SU-DHL-6 (cell line): Measurements from ENCODE around the gene CLIC1.

Experiments used
- H2AFZ ChIP-seq: fragments of 200-600 bp; sonication (generic); 2 replicates; pipeline ENCODE4 v1.6.1; 2014; ENCODE audit warnings: low read depth, mild to moderate bottlenecking, moderate library complexity, mixed read lengths, antibody characterized with exemption, low read length; ENCODE audit not compliant: severe bottlenecking
- H3F3A ChIP-seq: fragments of 200-600 bp; shearing (Covaris generic); 2 replicates; pipeline ENCODE4 v1.6.0; 2016; ENCODE audit warnings: antibody characterized with exemption, mild to moderate bottlenecking; ENCODE audit not compliant: insufficient read depth
- H3K27ac ChIP-seq: fragments of 200-600 bp; sonication (generic); 2 replicates; pipeline ENCODE4 v1.5.1; 2016; ENCODE audit warnings: low read depth, mild to moderate bottlenecking, low read length, moderate library complexity, mixed read lengths
- H3K27me3 ChIP-seq: fragments of 200-600 bp; sonication (generic), shearing (Covaris generic); 2 replicates; pipeline ENCODE4 v1.6.0; 2014; ENCODE audit warnings: mild to moderate bottlenecking, low read length
- H3K36me3 ChIP-seq: fragments of 200-600 bp; sonication (generic); 2 replicates; pipeline ENCODE4 v1.6.1; 2014; ENCODE audit warnings: mild to moderate bottlenecking, low read length, mixed read lengths
- H3K4me2 ChIP-seq: fragments of 300-600, 200-600 bp; shearing (Covaris generic), sonication (generic); 2 replicates; pipeline ENCODE4 v1.6.0; 2014; ENCODE audit warnings: low read length, low read depth, mild to moderate bottlenecking; ENCODE audit not compliant: poor library complexity, severe bottlenecking
- H3K4me3 ChIP-seq: fragments of 200-600 bp; sonication (generic); 2 replicates; pipeline ENCODE4 v1.5.1; 2014; ENCODE audit warnings: antibody characterized with exemption, low read length, mild to moderate bottlenecking, mixed read lengths; ENCODE audit not compliant: insufficient read depth, poor library complexity, severe bottlenecking
- H3K79me2 ChIP-seq: fragments of 200-600 bp; sonication (generic); 2 replicates; pipeline ENCODE4 v1.6.1; 2014; ENCODE audit warnings: mild to moderate bottlenecking, low read length, moderate library complexity; ENCODE audit not compliant: insufficient read depth
- H3K9ac ChIP-seq: fragments of 200-600 bp; sonication (generic); 2 replicates; pipeline ENCODE4 v1.7.0; 2014; ENCODE audit warnings: mild to moderate bottlenecking, low read length
- H3K9me2 ChIP-seq: fragments of 200-600 bp; sonication (generic); replicated peaks from 2 replicates; pipeline ENCODE4 v1.6.1; 2014; ENCODE audit warnings: low read length; ENCODE audit not compliant: insufficient read depth
- H3K9me3 ChIP-seq: fragments of 200-600 bp; sonication (generic); 2 replicates; pipeline ENCODE4 v1.6.1; 2014; ENCODE audit warnings: low read length, mixed read lengths; ENCODE audit not compliant: insufficient read depth
- H4K20me1 ChIP-seq: fragments of 200-600 bp; sonication (generic); 2 replicates; pipeline ENCODE4 v1.6.1; 2014; ENCODE audit warnings: low read depth, mild to moderate bottlenecking, antibody characterized with exemption, low read length, moderate library complexity, mixed read lengths
- EZH2phosphoT487 ChIP-seq: fragments of 200-600 bp; sonication (generic), shearing (Covaris generic); conservative IDR thresholded peaks from 2 replicates; pipeline ENCODE4 v1.6.1; 2018; ENCODE audit warnings: mild to moderate bottlenecking, antibody characterized with exemption, low read length, moderate library complexity, mixed read lengths
- TF ChIP-seq, protein P1 (sequence below): fragments of 200-600 bp; sonication (generic); IDR thresholded peaks from one replicate; pipeline ENCODE4 v1.5.1; 2017; ENCODE audit warnings: antibody characterized with exemption, mild to moderate bottlenecking, low read length, moderate library complexity; ENCODE audit not compliant: insufficient read depth, poor library complexity, severe bottlenecking

The CLIC1 gene

DNA sequence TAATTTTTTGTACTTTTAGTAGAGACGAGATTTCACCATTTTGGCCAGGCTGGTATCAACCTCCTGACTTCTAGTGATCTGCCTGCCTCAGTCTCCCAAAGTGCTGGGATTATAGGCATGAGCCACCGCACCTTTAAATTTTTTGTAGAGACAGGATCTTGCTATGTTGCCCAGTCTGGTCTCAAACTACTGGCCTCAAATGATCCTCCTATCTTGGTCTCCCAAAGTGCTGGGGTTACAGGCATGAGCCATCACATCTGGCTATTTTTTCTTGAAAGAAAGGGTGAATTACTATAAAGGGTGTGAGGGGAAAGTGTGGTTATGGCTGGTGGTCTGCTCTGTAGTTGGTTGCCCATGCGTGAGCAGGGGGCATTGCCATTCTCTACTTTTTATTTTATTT is 28.1 kb downstream of the CLIC1 start:
- Histone ChIP-seq H3F3A (peaks cover 6% of the 10 kb centered on the region), H3K27me3 (no peaks in the 10 kb centered on the region), H4K20me1 (no peaks in the 10 kb centered on the region), H3K9me3 (no peaks in the 10 kb centered on the region), H3K9ac (no peak overlapping the region), H3K9me2 (no peaks in the 10 kb centered on the region), H2AFZ (no peak overlapping the region), H3K79me2 (no peaks in the 10 kb centered on the region), H3K36me3 (no peaks in the 10 kb centered on the region), H3K4me3 (no peak overlapping the region), H3K4me2 (no peak overlapping the region), H3K27ac (no peak overlapping the region)
- no peak for TF ChIP-seq EZH2phosphoT487
- TF ChIP-seq, protein P1, sequence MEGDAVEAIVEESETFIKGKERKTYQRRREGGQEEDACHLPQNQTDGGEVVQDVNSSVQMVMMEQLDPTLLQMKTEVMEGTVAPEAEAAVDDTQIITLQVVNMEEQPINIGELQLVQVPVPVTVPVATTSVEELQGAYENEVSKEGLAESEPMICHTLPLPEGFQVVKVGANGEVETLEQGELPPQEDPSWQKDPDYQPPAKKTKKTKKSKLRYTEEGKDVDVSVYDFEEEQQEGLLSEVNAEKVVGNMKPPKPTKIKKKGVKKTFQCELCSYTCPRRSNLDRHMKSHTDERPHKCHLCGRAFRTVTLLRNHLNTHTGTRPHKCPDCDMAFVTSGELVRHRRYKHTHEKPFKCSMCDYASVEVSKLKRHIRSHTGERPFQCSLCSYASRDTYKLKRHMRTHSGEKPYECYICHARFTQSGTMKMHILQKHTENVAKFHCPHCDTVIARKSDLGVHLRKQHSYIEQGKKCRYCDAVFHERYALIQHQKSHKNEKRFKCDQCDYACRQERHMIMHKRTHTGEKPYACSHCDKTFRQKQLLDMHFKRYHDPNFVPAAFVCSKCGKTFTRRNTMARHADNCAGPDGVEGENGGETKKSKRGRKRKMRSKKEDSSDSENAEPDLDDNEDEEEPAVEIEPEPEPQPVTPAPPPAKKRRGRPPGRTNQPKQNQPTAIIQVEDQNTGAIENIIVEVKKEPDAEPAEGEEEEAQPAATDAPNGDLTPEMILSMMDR = no peak

DNA sequence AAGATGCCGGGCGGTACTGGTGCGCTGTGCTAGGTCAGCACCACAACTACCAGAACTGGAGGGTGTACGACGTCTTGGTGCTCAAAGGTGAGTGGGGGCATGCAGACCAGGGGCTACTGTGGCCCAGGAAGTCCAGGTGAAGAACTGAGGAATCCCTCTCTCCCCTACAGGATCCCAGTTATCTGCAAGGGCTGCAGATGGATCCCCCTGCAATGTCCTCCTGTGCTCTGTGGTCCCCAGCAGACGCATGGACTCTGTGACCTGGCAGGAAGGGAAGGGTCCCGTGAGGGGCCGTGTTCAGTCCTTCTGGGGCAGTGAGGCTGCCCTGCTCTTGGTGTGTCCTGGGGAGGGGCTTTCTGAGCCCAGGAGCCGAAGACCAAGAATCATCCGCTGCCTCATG is 28.6 kb downstream of the CLIC1 start:
- H3K36me3 ChIP-seq = no peaks in the 10 kb centered on the region
- peaks cover 6% of the 10 kb centered on the region for H3F3A ChIP-seq
- H3K79me2 ChIP-seq = peaks cover 2% of the 10 kb centered on the region
- H3K9me3 ChIP-seq = no peaks in the 10 kb centered on the region
- H4K20me1 ChIP-seq = no peaks in the 10 kb centered on the region
- TF ChIP-seq EZH2phosphoT487 = no peak
- TF ChIP-seq, protein P1 = no peak
- no peaks in the 10 kb centered on the region for H3K27me3 ChIP-seq
- H2AFZ ChIP-seq = no peak overlapping the region
- no peak overlapping the region for H3K9ac ChIP-seq
- no peak overlapping the region for H3K4me2 ChIP-seq
- H3K9me2 ChIP-seq = no peaks in the 10 kb centered on the region
- no peak overlapping the region for H3K27ac ChIP-seq
- H3K4me3 ChIP-seq = no peak overlapping the region

DNA sequence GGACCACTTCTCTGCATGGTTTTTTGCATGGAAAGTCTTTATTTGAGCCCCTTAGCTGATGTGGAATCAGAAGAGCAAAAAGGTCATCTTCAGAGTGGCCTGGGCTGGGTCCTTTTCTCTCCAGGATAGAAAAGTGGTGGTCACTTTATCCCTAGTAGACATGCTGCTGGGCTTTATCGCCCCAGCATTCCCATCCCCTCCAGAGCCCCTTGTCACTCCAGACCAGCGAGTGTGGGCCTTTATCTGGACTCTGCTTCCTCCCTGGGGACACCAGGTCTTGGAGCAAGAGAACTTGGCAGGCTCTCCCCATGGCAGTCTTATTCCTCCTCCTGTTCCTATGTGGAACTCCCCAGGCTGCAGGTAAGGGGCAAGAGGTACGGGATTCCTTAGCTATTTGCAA is 29.7 kb downstream of the CLIC1 start, which contains the start of gene LY6G6F:
TSS of gene LY6G6F (plus strand) at position 268 of the 400 bp plus-strand sequence. CDS start at position 309, 41 bp downstream.
- Histone ChIP-seq H3K9ac (no peak within 1 kb of the TSS), H2AFZ (no peak within 1 kb of the TSS), H3K27ac (no peak within 1 kb of the TSS), H3K9me2 (no peaks in the 10 kb centered on the region), H3F3A (peaks cover 6% of the 10 kb centered on the region), H3K27me3 (no peaks in the 10 kb centered on the region), H3K79me2 (peaks cover 13% of the 10 kb centered on the region), H4K20me1 (no peaks in the 10 kb centered on the region), H3K4me3 (no peak within 1 kb of the TSS), H3K4me2 (no peak within 1 kb of the TSS), H3K36me3 (no peaks in the 10 kb centered on the region), H3K9me3 (no peaks in the 10 kb centered on the region)
- no peak for TF ChIP-seq EZH2phosphoT487
- TF ChIP-seq, protein P1 = no peak
